EH (cell line): Measurements from ENCODE around the gene MACO1.

Source experiments
- DNase-seq: peaks from one replicate; pipeline ENCODE4 v3.0.0-alpha.2; 2015; ENCODE audit warnings: low read depth

The MACO1 gene

DNA sequence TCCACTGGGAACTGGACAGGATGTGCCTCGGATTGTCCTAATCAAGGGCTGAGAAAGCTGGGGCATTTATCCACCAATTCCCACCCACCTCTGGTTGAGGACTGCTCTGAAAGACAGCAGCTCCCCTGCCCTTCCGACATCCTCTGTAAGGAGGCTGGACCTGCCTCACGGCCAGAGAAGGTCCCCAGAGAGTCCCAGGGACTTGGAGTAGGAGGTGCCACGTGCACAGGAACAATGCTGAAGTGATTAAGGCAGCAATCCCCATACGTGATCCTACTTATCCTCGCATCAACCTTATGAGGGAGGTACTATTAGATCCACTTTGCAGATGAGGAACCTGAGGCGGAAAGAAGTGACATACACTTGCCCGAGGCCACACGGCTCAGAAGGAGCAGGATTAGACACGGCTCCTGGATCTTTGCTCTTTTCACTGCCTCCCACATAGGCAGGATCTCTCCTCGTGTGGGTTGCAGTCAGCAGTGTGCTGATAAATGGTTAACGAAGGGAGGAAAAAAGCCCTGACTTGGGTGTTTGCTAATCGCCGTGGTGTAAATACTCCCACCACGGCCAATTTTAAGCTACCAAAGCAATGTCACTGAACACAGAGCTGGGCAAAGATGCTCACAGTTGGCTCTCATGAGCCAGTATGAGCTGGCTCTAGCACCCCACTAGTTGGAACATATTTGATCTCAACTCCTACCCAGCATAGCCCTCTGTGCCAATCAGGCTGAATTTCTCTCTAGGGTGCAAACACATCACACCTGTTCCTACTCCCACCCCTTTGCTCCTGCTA lies 94.1 kb downstream of the MACO1 start:
- DNase-seq = no peak

DNA sequence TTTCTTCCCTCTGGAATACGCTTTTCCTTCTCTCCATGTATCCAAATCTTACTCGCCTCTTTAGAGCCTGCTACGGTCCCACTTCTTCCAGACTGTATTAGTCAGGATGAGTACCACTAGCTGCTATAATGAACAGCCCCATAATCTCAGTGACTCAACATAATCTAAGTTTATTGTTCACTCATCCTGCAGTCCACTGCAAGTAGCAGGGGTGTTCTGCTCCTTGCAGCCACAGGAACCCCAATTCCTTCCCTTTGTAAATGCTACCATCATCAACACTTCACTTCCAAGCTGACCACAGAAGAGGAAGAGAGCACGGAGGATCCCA lies 94.6 kb downstream of the MACO1 start:
- no peak for DNase-seq

DNA sequence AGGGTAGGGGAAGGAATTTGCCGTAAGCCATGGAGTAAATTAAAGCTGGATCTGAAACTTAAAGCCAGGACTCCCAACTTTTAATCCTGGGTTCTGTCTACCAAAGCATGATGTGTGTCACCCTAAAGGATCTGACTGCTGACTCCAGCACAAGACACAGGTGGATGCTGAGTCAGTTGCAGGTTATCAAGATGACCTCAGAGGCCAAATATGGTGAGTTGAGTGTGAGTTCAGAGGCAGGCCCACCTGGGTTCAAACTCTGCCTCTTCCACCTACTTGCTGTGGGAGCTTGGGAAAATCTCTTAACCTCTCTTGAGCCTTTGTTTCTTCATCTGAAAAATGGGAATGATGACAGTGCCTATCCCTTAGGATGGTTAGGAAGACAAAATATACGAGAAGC lies 96.1 kb downstream of the MACO1 start:
- DNase-seq = no peak

DNA sequence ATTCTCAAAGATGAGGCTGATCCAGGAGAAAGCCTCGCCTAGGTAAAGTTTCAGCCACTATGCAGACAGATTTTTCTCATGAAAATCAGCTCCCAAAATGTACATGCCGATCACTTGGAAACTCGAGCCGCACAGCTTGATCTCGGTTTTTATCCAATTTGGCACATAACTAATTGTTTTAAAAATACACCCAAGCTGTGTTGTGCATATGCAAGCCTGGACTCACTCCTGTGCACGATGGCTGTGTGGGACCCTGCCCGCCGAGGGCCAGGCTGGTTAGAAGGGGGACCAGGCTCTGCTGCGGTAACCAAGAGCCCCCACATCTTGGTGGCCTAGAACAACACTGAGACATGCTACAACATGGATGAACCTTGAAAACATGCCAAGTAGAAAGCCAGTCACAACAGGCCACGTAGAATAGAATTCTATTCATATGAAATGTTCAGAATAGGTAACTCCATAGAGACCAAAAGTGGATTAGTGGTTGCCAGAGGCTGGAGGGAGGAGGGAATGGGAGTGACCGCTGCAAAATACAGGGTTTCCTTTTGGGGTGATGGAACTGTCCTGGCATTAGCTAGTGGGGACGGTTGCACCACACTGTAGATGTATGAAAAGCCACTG lies 96.6 kb downstream of the MACO1 start:
- no peak for DNase-seq

DNA sequence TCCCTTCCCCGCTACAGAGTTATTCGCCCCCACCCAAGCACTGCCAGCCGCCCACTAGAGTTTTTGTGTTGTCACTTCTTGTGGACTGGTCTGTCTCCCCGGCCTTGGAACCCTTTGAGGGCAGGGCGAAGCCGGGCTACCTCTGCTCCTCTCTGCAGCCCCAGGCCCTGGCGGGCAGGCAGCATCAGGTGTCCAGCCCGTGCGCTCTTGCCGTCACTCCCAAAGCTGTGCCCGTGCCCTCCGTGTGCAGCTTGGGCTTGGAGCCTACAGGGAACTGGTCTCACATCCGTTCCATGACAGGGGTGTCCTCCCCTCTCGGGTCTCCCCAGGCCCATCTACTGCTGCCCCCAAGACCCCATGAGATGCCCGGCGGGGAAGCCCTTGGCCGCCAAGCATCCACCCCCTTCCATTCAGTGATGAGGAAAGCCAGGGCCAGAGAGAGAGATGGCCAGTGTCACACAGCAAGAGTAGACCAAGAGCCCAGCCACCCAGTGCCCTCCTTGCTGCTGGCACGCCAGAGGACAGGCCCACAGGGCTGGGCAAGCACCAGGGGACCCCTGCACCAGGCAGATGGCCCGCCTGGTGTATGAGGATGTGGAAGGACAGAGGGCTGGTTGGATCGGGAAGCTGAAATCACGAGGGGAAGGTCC lies 97.4 kb downstream of the MACO1 start:
- DNase-seq = no peak

DNA sequence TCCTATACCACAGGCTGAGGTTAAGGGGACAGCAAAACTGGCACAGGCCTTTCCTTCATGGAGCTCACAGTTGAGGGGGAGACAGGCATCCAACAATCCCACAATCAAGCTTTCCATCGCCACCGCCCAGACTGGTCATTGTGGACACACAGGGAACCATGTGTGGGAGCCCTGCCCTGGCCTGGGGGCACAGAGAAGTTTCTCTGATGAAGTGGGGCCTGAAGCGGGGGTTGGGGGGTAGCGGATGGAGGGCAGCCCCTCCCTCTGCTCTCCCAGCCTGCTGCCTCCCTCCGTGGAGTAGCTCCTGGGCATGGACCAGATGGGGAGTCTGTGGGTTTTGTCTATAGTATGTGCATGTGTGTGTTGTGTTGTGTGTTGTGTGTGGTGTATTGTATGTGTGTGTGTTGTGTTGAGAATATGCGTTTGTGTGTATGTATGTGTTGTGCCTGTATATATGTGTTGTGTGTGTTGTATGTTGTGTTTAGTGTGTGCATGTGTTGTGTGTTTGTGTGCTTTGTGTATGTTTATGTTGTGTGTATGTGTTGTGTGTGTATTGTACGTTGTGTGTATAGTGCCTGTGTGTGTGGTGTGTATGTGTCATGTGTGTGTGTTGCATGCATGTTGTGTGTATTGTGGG lies 98.3 kb downstream of the MACO1 start:
- no peak for DNase-seq

DNA sequence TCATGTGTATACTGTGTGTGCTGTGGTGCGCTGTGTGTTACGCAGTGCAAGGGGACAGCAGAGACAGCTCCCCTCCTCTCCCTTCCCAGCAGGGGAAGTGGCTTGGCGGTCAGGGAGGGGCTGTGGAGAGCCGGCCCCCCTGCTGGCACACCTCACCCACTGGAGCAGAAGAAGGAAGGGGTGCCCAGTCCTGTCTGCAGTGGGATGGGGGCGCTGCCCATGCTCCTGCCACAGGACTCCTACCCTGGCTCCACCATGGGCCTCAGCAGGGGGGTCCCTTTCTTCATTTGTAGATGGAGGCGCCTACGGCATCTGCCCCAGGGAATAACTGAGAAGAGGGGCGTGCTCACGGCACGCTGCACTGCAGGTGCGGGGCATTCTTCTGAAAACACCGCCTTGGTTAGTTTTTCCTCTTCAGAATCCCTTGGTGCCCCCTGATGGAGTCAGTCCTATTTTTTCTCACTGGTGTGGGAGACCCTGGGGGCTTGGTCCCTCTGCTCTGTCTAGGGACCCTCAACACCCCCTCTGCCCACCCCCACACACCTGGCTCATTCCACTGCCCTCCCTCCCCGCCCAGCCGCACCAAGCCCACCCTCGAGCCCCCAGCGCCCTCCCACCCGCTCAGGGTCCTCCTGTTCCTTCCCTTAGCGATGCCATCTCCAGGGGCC lies 99.0 kb downstream of the MACO1 start:
- DNase-seq = no peak

DNA sequence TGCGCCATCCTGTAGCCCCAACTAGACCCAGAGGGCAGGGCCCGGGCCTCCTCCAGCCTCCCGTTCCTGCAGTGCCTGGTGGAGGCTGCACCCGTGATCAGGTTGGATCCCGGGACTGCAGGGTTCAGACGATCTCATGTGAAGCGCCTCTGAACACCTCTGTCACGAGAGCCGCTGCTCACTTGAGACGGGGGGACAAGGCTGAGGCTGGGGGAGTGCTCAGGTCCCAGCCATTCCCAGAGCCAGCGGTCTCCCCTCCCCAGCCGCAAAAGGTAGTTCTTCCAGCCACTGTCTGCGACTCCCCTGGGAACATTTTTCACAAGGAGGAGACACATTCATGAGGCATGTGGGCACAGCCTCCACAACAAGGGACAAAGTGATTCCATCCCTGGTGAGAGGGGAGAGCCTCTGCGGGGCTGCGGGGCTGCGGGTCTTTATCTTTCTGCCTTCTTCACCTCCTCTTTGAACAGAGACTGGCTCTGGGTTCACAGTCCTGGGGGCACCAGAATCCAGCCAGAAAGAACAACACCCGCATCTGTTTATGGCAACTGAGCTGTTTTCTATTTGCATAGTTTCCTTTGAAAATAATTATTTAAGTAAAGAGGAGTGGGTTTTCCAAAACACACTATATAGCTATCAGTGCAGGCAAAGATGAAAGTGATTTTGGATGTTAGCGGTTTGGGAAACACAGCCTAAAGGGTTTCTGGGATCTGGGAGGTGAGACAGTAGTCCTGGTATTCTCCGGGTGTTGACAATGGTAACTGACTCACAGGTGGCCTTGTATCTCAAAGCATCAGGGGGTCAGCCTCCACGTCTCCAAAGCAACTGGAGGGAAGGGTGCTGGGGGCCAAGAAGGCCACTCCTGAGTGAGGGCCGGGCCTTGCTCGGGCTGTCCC lies 99.7 kb downstream of the MACO1 start:
- no peak for DNase-seq

DNA sequence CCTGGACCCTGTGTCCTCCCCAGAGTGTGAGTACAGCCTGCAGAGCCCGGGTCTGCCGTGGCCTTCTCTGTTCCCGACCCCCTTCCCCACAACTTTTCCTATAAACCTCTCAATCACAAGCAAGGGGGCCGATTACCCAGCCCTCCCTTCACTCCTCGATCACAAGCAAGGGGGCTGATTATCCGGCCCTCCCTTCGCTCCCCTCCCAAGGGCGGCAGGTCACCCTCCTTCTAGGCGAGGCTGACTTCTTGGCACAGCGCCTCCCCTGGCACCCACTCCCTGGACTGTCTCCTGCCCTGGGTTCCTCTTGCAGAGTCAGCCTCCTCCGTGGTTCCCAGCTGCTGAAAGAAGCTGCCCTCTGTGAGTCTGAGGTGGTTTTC lies 100.4 kb downstream of the MACO1 start:
- DNase-seq = no peak

DNA sequence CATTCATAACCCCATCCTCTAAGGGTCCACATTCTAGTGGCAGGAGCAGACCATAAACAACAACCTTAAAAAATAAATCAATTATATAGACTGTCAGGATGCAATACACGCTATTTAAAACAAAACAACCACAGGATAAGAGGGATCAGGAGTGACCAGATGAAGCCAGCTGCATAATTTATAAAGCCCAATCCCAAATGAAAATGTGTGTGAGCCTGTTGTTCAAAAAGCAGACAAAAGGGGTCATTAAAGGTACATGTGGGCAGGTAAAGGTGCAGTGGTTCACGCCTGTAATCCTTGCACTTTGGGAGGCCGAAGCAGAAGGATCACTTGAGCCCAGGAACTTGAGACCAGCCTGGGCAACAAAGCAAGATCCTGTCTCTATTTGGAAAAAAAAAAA lies 102.3 kb downstream of the MACO1 start:
- no peak for DNase-seq

DNA sequence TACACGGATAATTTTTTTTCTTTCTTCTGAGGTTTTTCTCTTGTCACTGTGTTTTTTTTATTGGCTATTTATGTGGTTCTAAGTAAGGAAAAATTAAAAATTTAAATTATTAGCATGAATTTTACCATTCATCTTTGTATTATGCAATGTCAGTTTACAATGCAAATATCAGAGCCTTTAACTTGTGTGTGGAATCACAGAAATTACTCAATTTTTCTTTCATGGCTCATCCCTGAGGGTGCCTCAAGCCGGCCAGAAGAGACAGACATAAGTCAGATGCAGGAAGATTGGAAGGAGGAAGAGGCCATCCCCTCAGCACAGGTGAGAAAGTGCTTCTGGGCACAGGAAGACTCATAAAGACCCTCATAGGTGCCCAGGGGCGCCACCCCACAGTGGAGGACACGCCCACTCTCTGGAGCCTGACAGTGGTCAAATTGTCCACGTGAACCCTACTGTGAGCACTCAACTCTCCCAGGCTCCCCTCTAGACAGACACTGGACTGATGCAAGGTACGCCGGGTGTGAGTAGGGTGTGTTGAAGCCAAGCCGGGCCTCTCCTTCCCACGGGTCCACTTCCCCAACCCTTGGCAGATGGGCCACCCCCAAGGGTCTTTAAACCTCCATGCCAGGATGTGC lies 103.2 kb downstream of the MACO1 start:
- no peak for DNase-seq

DNA sequence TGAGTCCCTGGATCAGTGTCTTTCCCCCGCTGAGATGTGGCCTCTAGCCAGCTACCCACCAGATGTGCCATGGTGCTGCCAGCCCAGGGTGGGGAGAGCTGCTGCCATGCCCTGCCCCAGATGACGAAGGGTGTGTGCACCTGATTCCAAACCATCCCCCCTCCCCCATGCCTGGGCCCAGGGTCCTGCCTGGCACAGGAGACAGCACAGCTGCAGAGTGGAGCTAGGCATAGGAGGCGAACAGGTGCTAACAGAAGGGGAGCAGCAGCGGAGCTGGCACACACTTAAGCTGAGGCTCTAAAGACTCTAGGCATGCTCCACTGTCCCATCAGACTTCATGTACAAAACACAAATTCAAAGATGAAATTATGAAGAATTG lies 103.7 kb downstream of the MACO1 start:
- no peak for DNase-seq

DNA sequence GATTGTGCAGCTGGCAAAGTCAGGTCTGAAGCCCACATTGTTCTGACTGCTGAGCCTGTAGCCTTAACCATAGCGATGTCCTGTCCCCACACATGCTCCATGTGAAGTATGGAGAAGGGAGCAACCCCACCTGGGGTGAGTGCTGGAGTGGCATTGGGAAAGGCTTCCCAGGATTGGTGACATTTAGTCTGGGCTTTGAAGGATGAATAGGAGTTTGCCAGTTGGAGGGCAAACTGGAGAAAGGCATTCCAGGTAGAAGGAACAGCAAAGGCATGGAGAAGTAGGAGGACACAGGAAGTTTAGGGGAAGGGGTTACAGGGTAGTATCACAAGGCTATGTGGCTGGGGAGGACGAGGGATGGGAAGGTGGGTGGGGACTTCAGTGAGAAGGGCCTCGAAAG lies 105.4 kb downstream of the MACO1 start:
- DNase-seq = no peak

DNA sequence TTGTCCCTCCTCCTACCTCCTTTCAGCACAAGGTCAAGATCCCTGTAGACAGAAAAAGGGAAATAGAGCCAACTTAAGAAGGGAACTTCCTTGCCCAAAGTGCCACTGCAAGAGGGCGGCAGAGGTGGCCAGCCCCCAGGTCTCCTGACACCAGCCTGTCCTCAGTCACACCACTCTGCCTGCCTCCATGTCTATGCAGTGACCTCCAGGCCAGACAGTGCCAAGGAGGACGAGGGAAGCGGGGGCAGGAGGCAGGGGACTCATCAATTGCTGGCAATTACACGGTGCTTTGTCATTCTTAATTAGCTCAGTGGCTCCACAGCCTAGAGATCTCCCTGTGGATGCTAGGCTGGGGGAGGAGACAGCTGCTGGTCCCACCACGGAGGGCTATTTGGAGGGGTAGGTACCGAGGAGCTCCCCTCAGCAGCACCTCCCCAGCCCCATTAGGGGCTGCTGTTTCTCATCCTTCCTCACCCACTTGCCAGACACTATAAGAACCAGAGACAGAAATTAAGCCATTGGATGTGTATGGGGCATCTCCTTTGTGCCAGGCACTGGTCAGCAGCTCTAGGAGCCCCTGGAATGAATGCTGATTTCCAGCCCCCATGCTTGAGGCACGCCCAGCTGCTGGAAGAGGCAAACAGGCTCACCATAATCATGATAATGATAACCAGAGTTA lies 106.6 kb downstream of the MACO1 start:
- DNase-seq = no peak

DNA sequence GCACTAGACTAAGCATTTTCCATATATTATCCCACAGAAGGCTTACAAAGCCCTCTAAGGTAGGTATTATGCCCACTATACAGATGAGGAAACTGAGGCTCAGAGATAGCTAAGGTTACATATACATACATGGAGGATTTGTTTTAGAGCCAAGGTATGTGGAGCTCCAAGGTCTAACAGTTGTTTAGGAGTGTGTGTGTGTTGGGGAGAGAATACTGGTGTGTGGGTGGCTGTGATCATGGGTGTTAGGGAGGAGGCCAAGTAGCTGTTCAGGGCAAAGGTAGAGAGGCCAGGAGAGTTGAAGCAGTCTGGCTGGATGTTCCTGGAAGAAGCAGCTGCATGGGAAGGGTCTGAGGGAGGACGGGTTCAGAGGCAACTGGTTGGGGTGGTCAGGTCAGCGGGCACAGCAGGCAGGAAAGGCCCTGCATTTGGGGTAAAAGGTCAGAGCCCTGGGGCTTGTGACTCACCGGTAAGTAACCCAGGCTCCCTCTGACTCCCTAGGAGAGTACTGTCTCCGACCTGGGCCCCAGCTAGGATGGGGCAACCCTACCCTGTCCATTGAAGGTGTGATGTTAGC lies 107.6 kb downstream of the MACO1 start:
- DNase-seq = no peak

DNA sequence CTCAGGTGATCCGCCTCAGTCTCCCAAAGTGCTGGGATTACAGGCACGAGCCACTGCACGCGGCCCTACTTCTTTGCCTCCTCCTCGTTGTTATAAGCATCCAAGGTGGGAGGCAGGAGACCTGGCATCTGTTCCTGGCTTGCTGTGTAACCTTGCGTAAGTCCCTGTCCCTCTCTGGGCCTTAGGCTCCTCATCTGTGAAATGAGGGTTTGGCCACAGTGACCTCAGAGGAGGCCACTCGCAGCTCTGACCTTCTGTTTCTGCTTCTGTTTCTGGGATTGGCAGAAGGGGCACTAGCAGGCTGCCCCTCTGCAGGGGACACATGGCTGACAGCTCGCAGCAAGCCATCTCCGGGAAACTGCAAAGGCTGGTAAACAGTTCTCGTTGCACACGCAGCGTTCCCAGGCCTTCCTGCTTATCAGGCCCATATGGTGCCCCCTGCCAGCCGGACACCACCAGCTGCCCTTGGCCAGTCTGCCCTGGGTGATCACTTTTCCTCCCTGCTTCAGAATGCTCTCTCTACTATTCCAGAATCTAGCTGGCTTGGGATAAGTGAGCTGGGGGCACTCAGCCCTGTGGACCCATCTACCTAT lies 110.1 kb downstream of the MACO1 start:
- no peak for DNase-seq

DNA sequence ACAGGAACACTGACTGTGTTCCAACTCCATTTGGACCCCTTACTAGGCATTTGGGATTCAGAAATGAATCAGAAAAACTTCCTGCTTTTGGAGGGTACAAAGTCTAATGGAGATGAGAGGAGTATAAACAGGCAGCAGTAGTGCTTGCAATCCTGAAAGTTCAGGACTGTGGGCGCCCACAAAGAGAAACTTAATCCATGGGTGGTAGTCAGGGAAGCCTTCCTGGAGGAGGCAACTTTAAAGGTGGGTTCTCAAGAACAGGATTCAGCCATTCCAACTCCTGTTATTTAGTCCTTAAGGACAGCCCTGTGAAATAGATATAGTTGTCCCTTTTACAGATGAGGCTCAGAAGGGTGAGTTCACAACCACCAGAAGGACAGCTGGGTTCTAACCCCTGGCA lies 110.7 kb downstream of the MACO1 start:
- no peak for DNase-seq

DNA sequence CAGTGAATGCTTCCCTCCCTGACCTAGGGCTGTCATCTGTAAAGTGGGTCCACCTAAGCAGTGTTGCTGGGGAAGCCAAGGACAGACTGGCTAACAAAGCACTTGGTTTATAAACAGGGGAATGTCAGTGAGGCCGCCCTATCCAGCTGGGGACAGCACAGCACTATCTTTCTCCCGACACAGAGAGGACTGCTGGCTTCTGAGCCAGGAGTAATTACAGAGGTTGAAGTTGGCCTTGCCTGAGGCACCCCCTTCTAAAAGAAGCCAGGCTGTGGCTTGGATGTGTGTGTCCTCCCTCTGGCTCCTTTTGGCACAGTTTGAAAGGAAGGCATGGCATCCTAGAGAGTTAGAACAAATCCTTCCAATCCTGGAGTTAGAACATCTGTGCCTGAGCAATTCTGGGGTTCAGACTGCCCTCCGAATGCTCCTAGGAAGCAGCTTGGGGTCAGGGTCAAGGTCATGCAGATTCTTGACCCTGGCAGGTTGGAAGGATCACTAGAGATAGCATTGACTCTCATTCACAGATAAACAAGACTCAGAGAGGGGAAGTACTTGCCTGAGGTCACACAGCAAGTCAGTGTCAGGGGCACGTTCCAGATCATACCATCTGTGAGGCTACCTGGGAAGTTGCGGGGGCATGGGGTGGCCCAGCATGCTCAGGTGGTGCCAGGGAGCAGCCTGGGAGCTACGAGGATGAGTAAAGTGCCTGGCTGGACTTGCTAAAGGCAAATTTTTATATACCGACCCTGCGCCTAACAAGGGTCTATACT lies 111.4 kb downstream of the MACO1 start:
- peak; percentile 38 for DNase-seq

DNA sequence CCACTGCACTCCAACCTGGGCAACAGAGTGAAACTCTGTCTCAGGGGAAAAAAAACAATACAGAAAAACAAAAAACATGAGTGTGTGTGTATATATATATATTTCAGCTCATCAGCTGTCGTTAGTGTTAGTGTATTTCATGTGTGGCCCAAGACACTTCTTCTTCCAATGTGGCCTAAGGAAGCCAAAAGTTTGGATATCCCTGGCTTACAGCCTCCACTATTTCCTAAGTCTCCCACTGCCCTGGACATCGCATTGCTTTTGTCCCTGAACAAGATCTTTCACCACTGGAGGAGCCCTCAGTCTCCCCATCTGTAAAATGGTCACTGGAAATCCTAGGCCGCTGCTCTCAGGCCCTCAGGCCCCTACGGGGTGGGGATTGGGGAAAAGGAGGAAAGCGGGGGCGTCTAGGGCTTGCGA lies 112.3 kb downstream of the MACO1 start:
- no peak for DNase-seq
